Thyroid gland (tissue), 4 donors: ENCODE data around the gene INSM1. TPM values are rescaled to one million over a fixed set of nuclear protein-coding genes. Genes with fewer than 3 reads are reported as not detected.

Source experiments
- DNase-seq, 2 donors: peaks; one replicate each; pipeline ENCODE4 v3.0.0-alpha.2; 2019
- H3K27ac ChIP-seq, 3 donors: fragments of 200-600 bp; sonication (generic); 1 replicate in 2 of 3; 2 replicates in 1 of 3; pipeline ENCODE4 v1.5.1; 2016 to 2019; ENCODE audit warnings: mild to moderate bottlenecking in 1 of 3, moderate library complexity in 1 of 3
- H3K27me3 ChIP-seq: fragments of 200-600 bp; sonication (generic); one replicate; pipeline ENCODE4 v1.5.1; 2019
- H3K36me3 ChIP-seq, 2 donors: fragments of 200-600 bp; sonication (generic); one replicate each; pipeline ENCODE4 v1.5.1; 2016 to 2019
- H3K4me1 ChIP-seq, 2 donors: fragments of 200-600 bp; sonication (generic); one replicate each; pipeline ENCODE4 v1.5.1; 2017 to 2019
- H3K4me3 ChIP-seq, 3 donors: fragments of 200-600 bp; sonication (generic); replicated peaks in 1 of 3; 1 replicate in 2 of 3; 2 replicates in 1 of 3; pipeline ENCODE4 v1.5.1; 2016; ENCODE audit warnings: mild to moderate bottlenecking in 1 of 3
- H3K9me3 ChIP-seq: fragments of 200-600 bp; sonication (generic); one replicate; pipeline ENCODE4 v1.5.1; 2017
- POLR2A ChIP-seq, 2 donors: fragments of 450-650 bp; IDR thresholded peaks; one replicate each; pipeline ENCODE4 v1.6.1; 2017; ENCODE audit warnings: antibody characterized with exemption in 2 of 2, mild to moderate bottlenecking in 2 of 2, moderate library complexity in 1 of 2
- WGBS, 2 donors: methylation state at CpG; one replicate each; pipeline ENCODE4 v1.1.5; 2017; 5-methylcytosine and 5-hydroxymethylcytosine counted together
- intact Hi-C: fragments of 100-400 bp; cut with DNase I; formaldehyde crosslinking; loops from one replicate; pipeline ENCODE4 v1.15.1; 2023
- total RNA-seq, 4 donors: library from RNA; depleted of rRNA; stranded (reverse); fragments of >200 nt; gene quantifications; one replicate each; pipeline ENCODE4 v1.2.3, GENCODE V29; 2016
- TF ChIP-seq, protein P1 (sequence below), 6 experiments: fragments of 200-600 bp in 3 of 6; fragments of 450-650 bp in 3 of 6; sonication (generic) in 3 of 6; IDR thresholded peaks; one replicate each; pipeline ENCODE4 v1.5.1; 2016 to 2019; ENCODE audit warnings: antibody characterized with exemption in 6 of 6, mild to moderate bottlenecking in 2 of 6, inconsistent platforms in 1 of 6, moderate library complexity in 1 of 6

Gene INSM1, protein sequence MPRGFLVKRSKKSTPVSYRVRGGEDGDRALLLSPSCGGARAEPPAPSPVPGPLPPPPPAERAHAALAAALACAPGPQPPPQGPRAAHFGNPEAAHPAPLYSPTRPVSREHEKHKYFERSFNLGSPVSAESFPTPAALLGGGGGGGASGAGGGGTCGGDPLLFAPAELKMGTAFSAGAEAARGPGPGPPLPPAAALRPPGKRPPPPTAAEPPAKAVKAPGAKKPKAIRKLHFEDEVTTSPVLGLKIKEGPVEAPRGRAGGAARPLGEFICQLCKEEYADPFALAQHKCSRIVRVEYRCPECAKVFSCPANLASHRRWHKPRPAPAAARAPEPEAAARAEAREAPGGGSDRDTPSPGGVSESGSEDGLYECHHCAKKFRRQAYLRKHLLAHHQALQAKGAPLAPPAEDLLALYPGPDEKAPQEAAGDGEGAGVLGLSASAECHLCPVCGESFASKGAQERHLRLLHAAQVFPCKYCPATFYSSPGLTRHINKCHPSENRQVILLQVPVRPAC
- under 1 TPM in 1 of 4 donors, not detected in 3; 0.49 TPM for total RNA-seq

DNA sequence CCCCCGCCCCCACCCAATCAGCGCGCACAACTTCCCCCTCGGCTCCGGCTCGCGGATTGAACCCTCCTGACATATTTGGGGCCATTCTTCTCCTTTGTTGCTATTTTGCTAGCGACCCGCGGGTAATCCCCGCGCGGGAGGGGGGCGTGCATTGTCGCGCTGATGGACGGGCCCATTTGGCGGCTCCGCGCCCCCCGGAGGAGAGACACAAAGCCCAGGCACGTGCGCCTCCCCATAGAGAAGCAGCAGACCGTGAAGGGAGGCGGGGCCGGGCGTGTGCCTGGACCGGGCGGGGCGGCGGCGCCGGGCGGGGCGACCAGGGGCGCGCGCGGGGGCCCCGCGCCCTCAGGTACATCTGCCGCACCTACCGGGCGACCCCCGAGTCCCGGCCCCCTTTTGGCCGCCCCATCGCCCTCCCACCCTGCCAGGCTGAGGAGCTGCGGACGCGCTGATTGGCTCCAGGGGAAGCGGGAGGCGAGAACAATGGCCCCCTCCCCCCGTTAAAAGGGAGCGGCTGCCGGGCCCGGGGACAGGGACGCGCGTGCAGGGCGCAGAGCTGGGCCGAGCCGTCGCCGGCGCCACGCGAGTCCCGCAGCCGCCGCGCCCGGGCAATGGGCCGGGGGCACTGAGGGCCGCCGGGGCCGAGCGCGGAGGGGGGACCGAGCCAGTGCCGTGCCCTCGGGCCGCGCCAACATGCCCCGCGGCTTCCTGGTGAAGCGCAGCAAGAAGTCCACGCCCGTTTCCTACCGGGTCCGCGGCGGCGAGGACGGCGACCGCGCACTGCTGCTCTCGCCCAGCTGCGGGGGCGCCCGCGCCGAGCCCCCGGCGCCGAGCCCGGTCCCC lies at the start of gene INSM1:
TSS of gene INSM1 (plus strand) at position 530 of the 843 bp plus-strand sequence. CDS start at position 694, 164 bp downstream.
- Histone ChIP-seq H3K36me3 (no peaks in the 10 kb centered on the region), H3K4me3 (no peak within 1 kb of the TSS), H3K4me1 (peaks cover 18 to 51% of the 10 kb centered on the region in 2 donors), H3K9me3 (no peaks in the 10 kb centered on the region), H3K27ac (no peak within 1 kb of the TSS), H3K27me3 (peaks cover 44% of the 10 kb centered on the region)
- intact Hi-C loops: no loop called here
- no peak for DNase-seq
- TF ChIP-seq, protein P1, sequence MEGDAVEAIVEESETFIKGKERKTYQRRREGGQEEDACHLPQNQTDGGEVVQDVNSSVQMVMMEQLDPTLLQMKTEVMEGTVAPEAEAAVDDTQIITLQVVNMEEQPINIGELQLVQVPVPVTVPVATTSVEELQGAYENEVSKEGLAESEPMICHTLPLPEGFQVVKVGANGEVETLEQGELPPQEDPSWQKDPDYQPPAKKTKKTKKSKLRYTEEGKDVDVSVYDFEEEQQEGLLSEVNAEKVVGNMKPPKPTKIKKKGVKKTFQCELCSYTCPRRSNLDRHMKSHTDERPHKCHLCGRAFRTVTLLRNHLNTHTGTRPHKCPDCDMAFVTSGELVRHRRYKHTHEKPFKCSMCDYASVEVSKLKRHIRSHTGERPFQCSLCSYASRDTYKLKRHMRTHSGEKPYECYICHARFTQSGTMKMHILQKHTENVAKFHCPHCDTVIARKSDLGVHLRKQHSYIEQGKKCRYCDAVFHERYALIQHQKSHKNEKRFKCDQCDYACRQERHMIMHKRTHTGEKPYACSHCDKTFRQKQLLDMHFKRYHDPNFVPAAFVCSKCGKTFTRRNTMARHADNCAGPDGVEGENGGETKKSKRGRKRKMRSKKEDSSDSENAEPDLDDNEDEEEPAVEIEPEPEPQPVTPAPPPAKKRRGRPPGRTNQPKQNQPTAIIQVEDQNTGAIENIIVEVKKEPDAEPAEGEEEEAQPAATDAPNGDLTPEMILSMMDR (IDR thresholded peaks at IDR 0.05): no peak
- WGBS, 2 donors: 0 to 5% methylated on average over 4 to 18 of the region's 108 CpGs

DNA sequence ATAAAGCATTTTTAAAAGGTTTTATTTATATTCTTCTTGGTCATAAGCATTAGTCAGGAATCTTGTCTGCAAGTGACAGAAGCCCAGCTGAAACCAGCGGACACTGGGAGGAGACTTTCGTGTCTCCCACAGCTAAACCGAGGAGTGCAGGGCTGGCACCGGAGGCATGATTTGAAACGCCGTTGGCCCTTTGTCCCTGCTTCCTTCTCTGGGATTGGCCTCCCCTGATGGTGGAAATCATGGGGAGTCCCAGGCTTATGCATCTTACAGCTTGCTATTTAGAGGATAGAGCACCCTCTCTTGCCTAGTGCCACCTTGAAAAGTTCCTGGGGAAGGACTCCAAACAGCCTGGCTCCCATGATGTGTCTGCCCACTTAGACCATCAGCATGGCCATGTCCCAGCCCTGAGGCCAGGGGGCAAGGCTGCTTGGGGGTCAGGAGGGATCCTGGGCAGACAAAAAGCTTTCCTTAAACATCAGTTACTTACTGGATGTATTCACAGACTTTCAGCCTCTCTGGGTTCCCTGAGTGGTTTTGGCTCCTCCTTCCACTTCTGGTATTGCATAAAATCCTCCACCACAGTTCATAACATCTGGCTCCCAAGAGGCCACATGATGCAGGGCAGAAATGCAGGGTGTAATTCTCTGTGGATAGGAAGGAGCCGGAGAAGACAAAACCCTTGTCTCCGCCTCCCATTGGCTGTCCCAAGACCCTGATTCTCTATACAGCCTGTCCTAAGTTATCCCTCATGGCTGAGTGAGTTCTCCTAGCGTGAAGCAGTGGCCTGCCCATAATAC lies 49.3 kb upstream of the INSM1 start:
- no peak for DNase-seq
- Histone ChIP-seq H3K36me3 (no peaks in the 10 kb centered on the region), H3K27ac (no peak overlapping the region), H3K27me3 (no peaks in the 10 kb centered on the region), H3K9me3 (no peaks in the 10 kb centered on the region), H3K4me1 (no peaks in the 10 kb centered on the region), H3K4me3 (no peak overlapping the region)
- 82 to 83% methylated on average over 9 of the region's 9 CpGs for WGBS, 2 donors
- intact Hi-C loops: no loop called here
- TF ChIP-seq, protein P1 (IDR thresholded peaks at IDR 0.05): no peak
- no peak for TF ChIP-seq POLR2A (IDR thresholded peaks at IDR 0.05)

DNA sequence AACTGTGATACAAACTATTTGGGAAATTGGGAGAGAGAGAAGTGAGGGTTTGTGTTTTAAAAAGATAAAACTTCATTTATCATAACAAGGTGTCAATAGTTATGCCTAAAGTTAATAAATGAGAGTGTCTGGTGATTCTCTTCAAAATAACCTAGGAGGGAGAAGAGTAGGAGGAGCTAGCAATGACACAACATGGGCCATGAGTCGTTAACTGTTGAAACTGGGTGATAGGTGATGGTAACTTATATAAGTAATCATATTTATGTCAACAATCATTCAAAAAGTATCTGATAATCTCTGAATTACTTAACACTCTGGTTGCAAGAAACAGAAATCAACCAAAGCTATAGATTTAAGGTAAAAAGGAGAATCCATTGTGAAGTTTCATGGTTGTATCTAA lies 46.8 kb upstream of the INSM1 start:
- no peaks in the 10 kb centered on the region for H3K4me1 ChIP-seq
- intact Hi-C loops: no loop called here
- TF ChIP-seq, protein P1 (IDR thresholded peaks at IDR 0.05): no peak
- TF ChIP-seq POLR2A (IDR thresholded peaks at IDR 0.05): no peak
- no peaks in the 10 kb centered on the region for H3K9me3 ChIP-seq
- no peak overlapping the region for H3K4me3 ChIP-seq
- no peak for DNase-seq
- WGBS, 2 donors: 83 to 89% methylated on average over 1 of the region's 1 CpG
- no peak overlapping the region for H3K27ac ChIP-seq
- no peaks in the 10 kb centered on the region for H3K27me3 ChIP-seq
- H3K36me3 ChIP-seq: no peaks in the 10 kb centered on the region

DNA sequence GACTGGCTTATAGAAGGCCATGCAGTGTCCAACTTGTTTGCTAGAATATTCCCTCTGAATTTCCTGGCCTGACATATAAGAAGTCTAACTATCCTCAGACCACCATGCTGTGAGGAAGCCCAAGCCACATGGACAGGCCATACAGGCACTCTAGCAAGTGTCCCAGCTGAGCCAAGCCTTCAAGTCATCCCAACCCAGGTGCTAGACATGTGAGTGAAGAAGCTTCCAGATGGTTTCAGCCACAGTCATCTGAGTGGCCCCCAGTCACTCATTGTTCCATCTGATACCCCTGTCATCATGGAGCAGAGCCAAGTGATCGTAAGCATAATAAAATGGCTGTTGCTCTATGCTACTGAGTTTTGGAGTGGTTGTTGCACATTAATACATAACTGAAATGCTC lies 46.0 kb upstream of the INSM1 start:
- intact Hi-C loops: no loop called here
- DNase-seq: no peak
- Histone ChIP-seq H3K9me3 (no peaks in the 10 kb centered on the region), H3K36me3 (no peaks in the 10 kb centered on the region), H3K4me1 (no peaks in the 10 kb centered on the region), H3K4me3 (no peak overlapping the region), H3K27me3 (no peaks in the 10 kb centered on the region), H3K27ac (no peak overlapping the region)
- no peak for TF ChIP-seq POLR2A (IDR thresholded peaks at IDR 0.05)
- TF ChIP-seq, protein P1 (IDR thresholded peaks at IDR 0.05): no peak
- 100% methylated on average over 1 of the region's 1 CpG for WGBS, 2 donors
